GM21423 (cell line): Measurements from ENCODE around the gene MSS51.
"Not testable (repeated sequence)": the region's sequence is repeated elsewhere in the genome, so short reads cannot be mapped to it uniquely, and the experiment has no call there.

Experiments
- ATAC-seq: cut with Tn5 transposase; IDR thresholded peaks from one replicate; pipeline ENCODE4 v1.9.1; 2021; ENCODE audit warnings: mild to moderate bottlenecking, moderate library complexity; ENCODE audit not compliant: unreplicated experiment

MSS51 gene

GRCh38 chr10:73414230-73414945 is 19.0 kb downstream of the MSS51 start:
- ATAC-seq: peak; percentile 29

GRCh38 chr10:73413528-73414229 is 19.7 kb downstream of the MSS51 start, which contains the start of gene ANXA7:
Gene ANXA7 (minus strand): TSS chr10:73414058. CDS start chr10:73400856, 13,202 bp downstream.
- ATAC-seq: peak; percentile 93

- peak; percentile 19 for ATAC-seq
Observed at GRCh38 chr10:73413108-73413527, 20.2 kb downstream of the MSS51 start.

GRCh38 chr10:73410897-73411296 is 22.5 kb downstream of the MSS51 start:
- ATAC-seq: no peak

- no peak for ATAC-seq
Observed at GRCh38 chr10:73408978-73409521, 24.3 kb downstream of the MSS51 start.

- ATAC-seq: no peak
Observed at GRCh38 chr10:73408061-73408460, 25.3 kb downstream of the MSS51 start.

GRCh38 chr10:73407495-73407894 is 25.9 kb downstream of the MSS51 start:
- no peak for ATAC-seq

- ATAC-seq: no peak
Observed at GRCh38 chr10:73406846-73407245, 26.5 kb downstream of the MSS51 start.

- no peak for ATAC-seq
Observed at GRCh38 chr10:73405556-73405955, 27.8 kb downstream of the MSS51 start.

GRCh38 chr10:73404690-73405089 is 28.7 kb downstream of the MSS51 start:
- no peak for ATAC-seq

GRCh38 chr10:73401636-73402035 is 31.7 kb downstream of the MSS51 start:
- ATAC-seq: no peak

GRCh38 chr10:73399063-73399462 is 34.3 kb downstream of the MSS51 start:
- no peak for ATAC-seq

GRCh38 chr10:73398024-73398423 is 35.3 kb downstream of the MSS51 start:
- ATAC-seq: no peak

GRCh38 chr10:73394325-73394724 is 39.0 kb downstream of the MSS51 start:
- ATAC-seq: not testable (repeated sequence)

GRCh38 chr10:73388228-73388627 is 45.1 kb downstream of the MSS51 start:
- no peak for ATAC-seq

- ATAC-seq: no peak
Observed at GRCh38 chr10:73386583-73386982, 46.8 kb downstream of the MSS51 start.

GRCh38 chr10:73379064-73379748 is 54.2 kb downstream of the MSS51 start:
- no peak for ATAC-seq

GRCh38 chr10:73376679-73377078 is 56.7 kb downstream of the MSS51 start:
- no peak for ATAC-seq
